Central memory CD4-positive, alpha-beta T cell (primary cell): ENCODE measurements around the gene CALML4.
"Not testable (repeated sequence)": the region's sequence is repeated elsewhere in the genome, so short reads cannot be mapped to it uniquely, and the experiment has no call there.

Experiments used
- DNase-seq: peaks from one replicate; pipeline ENCODE4 v3.0.0; 2022

CALML4 gene

DNA sequence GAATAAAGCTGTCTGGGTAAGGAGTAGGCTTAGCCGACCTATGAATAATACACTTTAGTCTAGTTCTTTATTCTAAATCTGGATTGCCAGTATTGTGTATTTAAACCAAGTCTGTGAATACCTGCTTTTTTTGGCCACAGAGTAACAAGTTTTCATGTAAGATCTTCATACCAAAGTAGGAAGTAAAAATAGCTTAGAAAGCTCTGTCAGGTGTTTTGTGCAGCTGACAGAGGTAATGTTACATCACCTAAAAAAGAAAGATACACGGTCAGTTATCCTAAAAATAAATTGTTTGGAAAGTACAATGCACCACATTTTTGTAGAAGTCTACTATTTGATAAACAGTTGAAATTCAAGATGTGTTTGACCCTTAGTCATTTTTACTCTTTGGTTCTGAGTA is 16.5 kb downstream of the CALML4 start:
- no peak for DNase-seq

DNA sequence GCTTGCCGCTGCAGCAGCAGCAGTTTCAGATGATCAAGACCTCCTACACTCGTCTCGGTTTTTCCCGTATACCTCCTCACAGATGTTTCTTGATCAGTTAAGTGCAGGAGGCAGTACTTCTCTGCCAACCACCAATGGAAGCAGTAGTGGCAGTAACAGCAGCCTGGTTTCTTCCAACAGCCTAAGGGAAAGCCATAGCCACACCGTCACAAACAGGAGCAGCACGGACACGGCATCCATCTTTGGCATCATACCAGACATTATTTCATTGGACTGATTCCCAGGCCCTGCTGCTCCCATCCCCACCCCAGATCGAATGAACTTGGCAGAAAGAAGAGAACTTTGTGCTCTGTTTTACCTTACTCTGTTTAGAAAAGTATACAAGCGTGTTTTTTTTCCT is 17.6 kb downstream of the CALML4 start:
- DNase-seq, result no peak

DNA sequence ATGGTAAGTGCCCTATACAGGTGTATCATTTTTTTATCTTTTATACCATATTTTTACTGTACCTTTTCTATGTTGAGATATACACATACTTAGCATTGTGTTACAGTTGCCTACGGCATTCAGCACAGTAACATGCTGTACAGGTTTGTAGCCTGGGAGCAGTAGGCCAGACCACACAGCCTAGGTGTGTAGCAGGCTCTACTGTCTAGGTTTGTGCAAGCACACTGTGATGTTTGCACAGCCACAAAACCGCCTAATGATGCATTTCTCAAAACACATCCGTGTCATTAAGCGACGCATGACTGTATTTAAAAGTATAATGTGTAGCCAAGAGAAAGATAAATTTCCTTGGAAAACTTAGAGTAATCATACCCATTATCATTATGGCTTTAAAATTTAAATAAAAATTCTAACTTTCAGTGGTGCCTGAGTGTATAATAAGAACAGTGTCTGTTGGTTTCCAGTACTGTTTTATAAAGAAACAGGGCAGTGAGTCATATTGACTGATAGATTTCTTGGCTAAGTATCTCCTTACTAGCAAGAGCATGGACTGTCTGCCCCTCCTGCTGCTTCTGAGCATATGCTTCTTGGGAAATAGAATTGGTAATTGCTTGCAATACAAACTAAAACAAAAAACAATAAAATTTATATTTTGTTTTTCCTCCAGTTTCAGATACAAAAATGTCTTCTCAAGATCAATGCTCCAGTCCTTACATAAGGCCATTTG is 18.3 kb downstream of the CALML4 start:
- DNase-seq, result no peak

DNA sequence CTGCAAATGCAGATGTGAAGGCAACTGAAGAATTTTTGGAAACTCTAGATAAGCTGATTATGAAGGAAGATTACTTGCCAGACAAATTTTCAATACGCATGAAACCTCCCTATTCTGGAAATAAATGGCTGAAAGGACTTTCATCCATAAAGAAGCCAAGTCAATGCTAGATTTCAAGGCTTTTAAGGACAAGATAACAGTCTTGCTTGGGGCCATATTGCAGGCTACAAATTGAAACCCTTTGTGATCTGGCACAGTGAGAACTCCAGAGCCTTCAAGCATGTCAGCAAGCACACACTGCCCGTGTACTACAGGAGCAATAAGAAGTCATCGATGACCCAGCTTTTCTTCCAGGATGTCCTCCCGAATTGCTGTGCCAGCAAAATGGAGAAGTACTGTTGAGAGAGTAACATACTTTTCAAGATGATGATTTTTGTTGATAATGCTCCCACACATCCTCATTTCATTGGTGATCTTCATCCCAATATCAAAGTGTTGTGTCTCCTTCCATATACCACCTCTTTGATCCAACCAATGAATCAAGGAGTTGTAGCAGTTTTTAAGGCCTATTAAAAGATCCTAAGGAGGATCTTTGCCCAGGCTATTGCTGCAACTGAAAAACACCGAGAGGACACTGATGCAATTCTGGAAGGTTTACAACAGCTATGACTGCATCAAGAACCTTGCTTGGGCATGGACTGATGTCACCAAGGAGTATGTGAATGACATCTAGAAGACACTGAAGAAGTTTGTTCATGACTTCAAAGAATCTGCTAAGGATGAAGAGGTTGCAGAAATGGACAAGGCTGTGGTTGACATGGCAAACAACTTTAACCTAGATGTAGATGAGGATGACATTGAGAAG is 20.3 kb downstream of the CALML4 start:
- no peak for DNase-seq

DNA sequence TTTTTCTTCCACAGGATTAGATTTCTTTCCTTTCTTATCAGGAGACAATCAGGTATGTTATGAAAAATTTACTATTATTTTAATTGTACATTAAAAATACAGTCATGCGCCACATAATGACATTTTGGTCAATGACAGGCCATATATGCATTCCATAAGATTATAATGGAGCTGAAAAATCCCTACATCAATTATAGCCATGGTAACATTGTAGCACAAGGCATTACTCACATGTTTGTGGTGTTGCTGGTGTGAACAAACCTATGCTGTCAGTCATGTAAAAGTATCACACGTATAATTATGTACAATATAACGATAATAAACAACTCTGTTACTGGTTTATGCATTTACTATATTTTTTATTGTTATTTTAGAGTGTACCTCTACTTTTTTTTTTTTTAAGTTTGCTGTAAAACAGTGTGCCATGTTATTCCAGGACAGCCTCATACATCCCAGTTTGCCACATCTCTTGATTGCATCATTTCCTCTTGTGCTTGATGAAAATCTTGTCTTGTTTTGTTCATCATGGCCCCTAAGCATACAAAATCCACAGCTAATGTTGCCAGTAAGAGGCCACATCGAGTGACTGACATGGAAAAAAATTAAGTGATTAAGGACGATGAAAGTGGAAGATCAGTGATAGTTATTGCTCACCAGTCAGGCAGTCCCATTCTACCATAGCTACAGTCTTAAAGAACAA is 21.4 kb downstream of the CALML4 start:
- no peak for DNase-seq

DNA sequence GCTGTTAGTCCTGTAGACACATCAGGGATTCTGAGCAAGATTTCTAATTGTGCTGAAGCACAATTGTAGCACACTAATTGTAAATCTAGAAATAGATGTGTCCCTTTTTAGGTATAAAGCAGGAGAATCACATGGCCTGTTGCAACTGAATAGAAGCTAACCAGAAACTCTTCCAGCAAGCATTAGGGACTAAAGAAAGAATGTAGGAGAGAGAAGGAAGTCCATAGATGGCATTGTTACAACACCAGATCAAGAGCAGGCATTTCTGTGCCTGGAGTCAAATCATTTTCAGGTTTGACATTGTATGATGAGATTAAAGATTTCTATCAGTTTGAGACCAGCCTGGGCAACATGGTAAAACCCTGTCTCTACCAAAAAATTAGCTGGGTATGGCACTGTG is 27.4 kb downstream of the CALML4 start:
- no peak for DNase-seq

DNA sequence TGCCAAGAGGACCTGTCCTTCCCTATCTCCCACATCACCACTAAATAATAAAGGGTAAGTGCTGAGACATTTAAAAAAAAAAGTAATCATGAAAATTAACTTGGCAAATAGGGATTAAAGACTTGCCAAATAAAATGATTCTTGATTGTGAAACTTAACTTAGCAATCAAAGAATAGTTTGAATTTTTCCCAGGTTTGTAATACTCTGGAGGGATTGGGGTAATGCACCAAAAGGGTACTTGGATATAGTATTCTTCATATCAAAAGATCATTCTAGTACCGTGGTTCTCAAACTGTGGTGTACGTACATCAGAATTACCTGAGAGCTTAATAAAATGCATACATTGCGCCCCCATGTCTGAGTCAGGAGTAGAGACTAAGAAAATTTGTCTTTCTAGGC is 28.5 kb downstream of the CALML4 start:
- DNase-seq, result no peak

DNA sequence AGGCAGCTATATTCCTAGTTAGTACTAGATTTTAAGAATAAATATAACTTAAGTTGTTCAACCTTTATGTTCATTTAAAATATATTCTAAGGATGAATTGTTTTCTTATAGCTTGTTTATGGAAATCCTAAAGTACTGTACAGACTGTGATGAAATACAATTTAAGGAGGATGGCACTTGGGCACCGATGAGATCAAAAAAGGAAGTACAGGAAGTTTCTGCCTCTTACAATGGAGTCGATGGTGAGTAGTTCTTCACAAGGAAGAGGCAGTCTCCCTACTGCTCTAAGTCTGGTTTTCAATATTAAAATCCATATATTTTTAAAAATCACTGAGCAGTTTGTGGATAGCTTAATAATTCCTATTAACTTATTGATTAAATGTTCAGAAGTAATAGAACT is 29.6 kb downstream of the CALML4 start:
- no peak for DNase-seq

DNA sequence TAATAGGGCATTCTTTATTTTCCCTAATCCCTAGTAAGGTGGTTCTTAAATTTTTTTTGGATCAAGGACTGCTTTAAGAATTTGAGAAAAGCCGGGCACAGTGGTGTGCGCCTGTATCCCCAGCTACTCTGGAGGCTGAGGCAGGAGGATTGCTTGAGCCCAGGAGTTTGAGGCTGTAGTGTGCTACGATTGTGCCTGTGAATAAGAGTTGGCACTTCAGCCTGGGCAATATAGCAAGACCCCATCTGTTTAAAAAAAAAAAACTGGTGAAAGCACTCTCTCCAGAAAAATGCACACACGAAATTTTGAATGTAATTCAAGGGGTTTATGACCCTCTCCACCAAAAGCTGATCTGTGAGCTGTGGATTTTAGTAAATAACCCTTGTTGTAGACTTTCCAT is 32.0 kb downstream of the CALML4 start:
- no peak for DNase-seq

DNA sequence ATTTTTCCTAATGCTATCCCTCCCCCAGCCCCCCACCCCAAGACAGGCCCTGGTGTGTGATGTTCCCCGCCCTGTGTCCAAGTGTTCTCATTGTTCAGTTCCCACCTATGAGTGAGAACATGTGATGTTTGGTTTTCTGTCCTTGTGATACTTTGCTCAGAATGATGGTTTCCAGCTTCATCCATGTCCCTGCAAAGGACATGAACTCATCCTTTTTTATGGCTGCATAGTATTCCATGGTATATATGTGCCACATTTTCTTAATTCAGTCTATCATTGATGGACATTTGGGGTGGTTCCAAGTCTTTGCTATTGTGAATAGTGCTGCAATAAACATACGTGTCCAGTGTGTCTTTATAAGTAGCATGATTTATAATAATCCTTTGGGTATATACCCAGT is 33.1 kb downstream of the CALML4 start:
- not testable (repeated sequence) for DNase-seq

DNA sequence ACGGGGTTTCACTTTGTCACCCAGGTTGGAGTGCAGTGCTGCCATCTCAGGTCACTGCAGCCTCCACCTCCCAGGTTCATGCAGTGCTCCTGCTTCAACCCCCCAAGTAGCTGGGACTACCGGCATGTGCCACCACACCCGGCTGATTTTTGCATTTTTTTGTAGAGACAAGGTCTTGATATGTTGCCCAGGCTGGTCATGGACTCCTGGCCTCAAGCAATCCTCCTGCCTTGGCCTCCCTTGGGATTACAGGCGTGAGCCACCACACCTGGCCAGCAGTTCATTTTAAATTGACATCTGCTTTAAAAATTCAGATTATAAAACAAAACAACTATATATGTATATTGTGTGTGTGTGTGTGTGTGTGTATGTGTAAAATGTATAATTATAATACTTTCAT is 38.3 kb downstream of the CALML4 start:
- no peak for DNase-seq

DNA sequence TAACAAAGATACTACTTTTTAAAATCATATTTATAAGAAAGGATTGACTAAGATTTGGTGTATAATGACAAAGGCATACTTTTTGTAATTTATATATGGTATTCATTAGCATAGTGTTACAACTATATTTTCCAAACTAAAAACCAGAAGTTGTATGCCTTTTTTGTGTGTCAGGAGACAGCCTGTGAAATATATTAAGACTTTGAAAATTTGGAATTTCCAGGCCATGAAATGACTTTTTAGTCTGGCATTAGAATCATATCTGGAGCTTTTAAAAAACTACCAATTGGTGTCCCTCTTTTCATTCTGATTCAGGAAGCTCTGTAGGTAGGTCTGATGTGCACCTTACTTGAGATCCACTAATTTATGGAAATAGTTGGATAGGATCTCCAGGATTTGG is 41.9 kb downstream of the CALML4 start:
- no peak for DNase-seq

DNA sequence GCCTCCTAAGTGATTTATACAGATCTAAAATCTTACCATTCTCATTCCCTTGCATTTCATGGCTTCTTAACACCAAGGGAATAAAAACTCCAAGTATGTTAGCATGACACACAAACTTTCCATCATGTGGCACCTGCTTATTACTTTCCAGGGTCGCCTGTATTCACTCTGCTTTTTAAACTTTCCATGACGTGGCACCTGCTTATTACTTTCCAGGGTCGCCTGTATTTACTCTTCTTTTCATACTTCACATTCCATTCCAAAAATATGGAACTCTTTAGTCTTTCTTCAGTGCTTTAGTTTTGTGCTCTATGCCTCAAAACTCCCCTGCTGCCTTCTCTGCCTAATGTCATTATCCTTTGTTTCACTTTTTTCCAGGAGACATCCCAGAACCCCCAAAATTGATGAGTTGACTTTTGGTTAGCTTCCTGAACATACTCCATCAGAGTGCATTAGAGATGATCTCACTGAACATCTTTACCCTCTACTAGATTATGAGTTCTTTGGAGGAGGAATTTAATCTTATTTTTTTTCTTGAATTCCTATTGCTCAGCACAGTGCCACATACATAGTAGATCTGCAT is 47.0 kb downstream of the CALML4 start:
- no peak for DNase-seq

DNA sequence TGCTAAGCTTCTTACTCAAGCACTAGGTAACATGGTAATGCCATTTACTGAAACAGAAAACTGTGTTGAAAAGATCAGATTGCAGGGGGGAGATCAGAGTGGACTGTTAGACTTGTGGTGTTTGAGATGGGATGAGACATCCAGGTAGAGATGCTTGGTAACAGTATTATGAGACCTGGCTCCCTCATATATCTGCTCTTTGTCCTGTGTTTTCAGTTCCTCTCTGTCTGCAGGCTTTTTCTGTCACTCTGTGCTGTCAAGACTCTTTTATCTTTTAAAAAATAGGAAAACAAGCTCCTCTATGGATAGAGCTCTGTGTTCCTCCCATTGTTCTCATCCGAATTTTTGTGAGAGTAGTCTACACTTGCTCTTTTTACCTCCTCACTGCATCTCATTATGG is 48.1 kb downstream of the CALML4 start:
- DNase-seq, result no peak

DNA sequence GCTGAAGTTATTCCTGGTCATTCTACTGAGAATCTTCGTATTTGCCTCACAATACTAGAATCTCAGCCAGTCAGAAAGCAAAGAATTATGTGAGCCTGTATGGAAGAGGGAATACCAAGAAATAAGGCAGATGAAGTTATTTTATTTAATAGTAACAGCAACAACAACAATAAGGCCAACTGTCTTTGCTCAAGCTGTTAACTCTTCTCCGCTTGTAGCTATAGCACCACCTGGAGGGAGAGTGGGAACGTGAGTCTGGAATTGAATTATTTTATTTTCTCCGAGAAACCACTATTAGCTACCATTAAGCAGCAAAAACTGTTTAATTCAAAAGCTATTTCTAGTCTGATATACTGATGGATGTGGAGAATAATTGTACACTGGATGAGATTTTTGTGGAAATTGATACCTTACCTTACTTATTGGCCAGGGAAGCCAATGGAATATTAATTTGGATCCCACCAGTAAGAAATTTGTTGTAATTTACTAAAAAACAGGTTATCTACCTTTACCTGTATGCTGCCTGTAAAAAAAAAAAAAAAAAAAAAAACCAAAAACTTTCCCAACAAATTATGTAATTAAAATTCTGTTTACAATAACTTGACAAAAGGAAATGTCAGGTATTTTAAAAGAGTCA is 50.1 kb downstream of the CALML4 start:
- DNase-seq, result peak; percentile 19

DNA sequence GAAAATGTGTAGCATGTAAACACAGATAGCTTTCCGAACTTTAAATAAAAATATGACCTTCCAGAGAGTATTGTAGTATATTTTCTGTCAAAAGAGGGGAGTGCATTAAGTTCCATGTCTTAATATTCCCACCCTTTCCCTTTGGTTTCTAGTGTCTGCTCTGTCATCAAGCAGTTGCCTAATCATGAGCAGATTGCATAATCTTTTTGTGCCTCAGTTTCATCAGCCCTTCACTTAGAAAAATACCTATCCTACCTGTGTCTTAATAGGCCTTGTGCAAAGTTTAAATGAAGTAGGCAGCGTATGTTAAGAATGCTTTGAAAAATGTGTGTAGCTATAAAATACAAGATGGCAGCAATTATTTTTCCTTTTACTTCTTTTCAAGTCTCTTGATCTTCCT is 52.8 kb downstream of the CALML4 start:
- DNase-seq, result no peak

DNA sequence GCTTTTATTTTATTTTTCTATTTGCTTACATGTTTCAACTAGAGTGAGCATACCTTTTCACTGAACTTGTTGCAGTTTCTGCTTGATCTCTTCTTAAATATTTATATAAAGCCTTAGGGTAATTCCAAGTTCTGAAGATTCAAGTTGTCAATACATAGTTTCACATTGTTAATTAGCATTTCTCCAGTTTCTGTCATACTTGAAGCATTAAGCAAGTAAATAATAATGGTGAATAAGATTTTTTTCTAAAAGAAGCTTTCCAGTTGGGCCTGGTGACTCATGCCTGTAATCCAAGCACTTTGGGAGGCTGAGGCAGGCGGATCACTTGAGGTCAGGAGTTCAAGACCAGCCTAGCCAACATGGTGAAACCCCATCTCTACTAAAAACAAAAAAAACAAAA is 53.9 kb downstream of the CALML4 start:
- DNase-seq, result no peak

DNA sequence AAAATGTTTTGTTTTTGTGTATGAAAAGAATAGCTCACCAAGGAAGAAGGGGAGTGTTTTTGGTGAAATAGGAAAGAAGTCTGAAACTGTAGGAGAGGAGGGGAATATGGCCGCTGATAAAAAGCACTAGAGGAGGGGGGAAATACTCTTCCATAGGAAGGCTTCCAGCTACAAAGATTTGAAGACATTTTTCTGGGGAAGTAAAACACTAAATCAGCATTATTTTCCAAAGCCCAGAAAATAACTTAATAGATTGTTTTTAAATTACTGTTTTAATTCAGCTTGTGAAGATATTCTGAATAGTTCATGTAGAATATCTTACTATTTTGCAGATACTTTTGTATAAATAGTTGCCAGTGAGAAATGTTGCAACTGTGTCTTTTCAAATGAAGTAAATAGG is 54.9 kb downstream of the CALML4 start:
- no peak for DNase-seq

DNA sequence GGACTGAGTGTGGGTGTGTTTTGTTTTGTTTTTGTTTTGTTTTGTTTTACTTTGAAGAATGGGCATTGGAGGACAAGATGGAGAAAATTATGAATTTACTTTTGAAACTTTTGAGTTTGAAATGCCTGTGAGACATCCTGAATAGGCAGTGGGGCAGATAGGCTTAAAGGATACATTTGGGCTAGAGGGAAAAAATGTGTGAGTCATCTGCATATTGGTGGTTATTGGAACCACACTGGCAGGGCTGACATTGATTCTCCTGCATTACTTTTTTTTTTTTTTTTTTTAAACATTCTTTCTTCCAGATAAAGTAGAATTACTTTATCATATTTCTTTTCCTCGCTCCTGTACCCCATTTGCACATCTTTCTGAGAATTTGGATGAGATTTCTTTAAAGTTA is 56.1 kb downstream of the CALML4 start:
- no peak for DNase-seq

DNA sequence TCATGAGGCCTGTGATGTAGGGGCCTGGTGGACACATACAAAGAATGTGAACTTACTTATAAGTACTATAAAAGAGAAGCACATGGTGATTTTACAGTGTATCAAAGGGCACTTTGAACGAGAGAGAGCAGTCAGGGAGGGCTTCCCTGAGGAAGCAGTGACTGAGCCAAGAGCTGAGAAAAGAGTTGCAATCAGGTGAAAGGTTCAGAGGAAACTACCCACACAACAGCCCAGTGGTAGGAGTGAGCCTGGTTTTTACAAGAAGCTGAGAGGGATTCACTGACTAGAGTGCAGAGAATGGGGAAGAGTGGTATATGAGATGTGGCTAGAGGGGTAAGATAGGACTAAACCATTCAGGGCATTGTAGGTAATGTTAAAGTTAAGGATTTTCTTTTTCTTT is 57.1 kb downstream of the CALML4 start:
- no peak for DNase-seq

DNA sequence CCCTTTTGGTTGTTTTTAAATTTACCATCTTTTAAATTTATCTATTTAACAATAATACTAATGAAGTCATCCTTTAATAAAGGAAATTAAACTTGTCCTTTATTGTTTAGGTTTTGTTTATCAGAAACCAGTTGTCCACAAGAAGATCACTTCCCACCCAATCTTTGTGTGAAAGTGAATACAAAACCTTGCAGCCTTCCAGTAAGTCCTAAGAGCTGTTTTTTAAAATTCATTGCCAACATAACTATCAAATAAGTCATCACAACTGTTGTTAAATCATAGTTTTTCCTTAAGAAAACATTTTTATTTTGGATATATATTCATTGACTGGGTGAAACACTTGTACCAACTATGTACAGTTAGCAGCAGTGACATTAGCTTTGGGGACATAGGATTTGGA is 59.4 kb downstream of the CALML4 start:
- DNase-seq, result no peak

DNA sequence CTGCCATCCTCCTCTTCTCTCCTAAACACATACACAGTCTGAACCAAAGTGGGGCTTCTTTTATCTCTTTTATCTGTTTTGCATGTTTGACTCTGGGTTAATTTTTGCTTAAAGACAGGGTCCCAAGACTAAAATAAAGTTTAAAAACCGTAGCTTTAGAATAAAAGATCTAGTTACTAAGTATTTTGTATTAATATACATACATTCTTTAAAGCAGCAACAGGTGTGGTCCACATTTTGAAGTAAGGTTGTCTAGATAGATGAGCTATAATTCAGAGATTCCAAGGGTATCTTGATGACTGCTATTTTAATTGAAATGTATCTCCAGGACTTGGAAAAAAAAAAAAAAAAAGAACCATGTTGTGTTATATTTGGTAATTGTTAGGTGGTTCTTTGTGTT is 61.3 kb downstream of the CALML4 start:
- DNase-seq, result no peak

DNA sequence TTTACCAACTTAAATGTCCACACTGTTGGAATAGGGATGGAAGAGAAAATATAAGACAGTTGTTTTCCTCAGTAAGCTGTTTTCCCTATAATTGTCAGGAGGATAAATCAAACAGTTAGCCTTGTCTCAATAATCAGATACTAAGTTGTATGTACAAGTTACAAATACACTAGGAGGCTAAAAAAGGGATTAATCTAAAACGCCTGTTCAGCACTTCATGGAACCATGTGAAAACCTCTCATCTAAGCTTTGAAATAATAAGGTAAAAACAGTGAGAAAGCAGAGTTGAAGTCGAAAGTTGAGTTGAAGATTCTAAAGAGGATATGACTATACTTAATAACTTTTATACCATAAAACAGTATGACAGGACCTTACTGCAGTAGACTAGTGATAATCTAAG is 62.0 kb downstream of the CALML4 start:
- no peak for DNase-seq
